Activated B cell treated with CpG ODN at 0.5 μM for 24 hours (primary cell): ENCODE results near the gene NAA38. TPM values are rescaled to one million over a fixed set of nuclear protein-coding genes. Genes with fewer than 3 reads are reported as not detected.

Experiments used
- ATAC-seq: fragments of 200-7000 bp; cut with Tn5 transposase; one replicate; pipeline ENCODE4 v1.10.0; 2021; ENCODE audit warnings: low read depth, mild to moderate bottlenecking, moderate library complexity
- CTCF ChIA-PET: fragments of 350-600 bp; sonication (Branson Sonifier 250); formaldehyde crosslinking; loops from one replicate; lab custom pipeline; 2021; ENCODE audit warnings: antibody characterized with exemption; lab: Charles Lee
- POLR2A ChIA-PET: fragments of 350-600 bp; sonication (Branson Sonifier 250); formaldehyde crosslinking; loops from one replicate; lab custom pipeline; 2021; ENCODE audit warnings: antibody characterized with exemption; lab: Charles Lee
- DNase-seq: peaks from one replicate; pipeline ENCODE4 v3.0.0; 2022
- H3K27ac Mint-ChIP-seq: one replicate; pipeline ENCODE4 v1.8.0; 2020; ENCODE audit warnings: mixed read lengths
- H3K27me3 Mint-ChIP-seq: one replicate; pipeline ENCODE4 v1.8.0; 2021; ENCODE audit warnings: mixed read lengths
- H3K36me3 Mint-ChIP-seq: one replicate; pipeline ENCODE4 v1.8.0; 2021; ENCODE audit warnings: low read depth, mixed read lengths
- H3K4me1 Mint-ChIP-seq: one replicate; pipeline ENCODE4 v1.8.0; 2021; ENCODE audit warnings: mixed read lengths
- H3K4me3 Mint-ChIP-seq: one replicate; pipeline ENCODE4 v1.8.0; 2020; ENCODE audit warnings: mild to moderate bottlenecking, mixed read lengths
- H3K9me3 Mint-ChIP-seq: one replicate; pipeline ENCODE4 v1.8.0; 2020; ENCODE audit warnings: mixed read lengths
- intact Hi-C: fragments of 100-400 bp; cut with micrococcal nuclease; formaldehyde crosslinking; loops from one replicate; pipeline ENCODE4 v1.15.1; 2024
- total RNA-seq: library from RNA; stranded (reverse); gene quantifications from 2 replicates; pipeline ENCODE4 v1.2.3, GENCODE V29; 2022
- TF ChIP-seq, protein P1 (sequence below): fragments of 200-600 bp; IDR thresholded peaks from one replicate; pipeline ENCODE4 v1.8.0; 2022; ENCODE audit warnings: antibody characterized with exemption, mild to moderate bottlenecking

NAA38 gene
- total RNA-seq, 1 donor from 2014 or later, result 36.0 TPM

DNA sequence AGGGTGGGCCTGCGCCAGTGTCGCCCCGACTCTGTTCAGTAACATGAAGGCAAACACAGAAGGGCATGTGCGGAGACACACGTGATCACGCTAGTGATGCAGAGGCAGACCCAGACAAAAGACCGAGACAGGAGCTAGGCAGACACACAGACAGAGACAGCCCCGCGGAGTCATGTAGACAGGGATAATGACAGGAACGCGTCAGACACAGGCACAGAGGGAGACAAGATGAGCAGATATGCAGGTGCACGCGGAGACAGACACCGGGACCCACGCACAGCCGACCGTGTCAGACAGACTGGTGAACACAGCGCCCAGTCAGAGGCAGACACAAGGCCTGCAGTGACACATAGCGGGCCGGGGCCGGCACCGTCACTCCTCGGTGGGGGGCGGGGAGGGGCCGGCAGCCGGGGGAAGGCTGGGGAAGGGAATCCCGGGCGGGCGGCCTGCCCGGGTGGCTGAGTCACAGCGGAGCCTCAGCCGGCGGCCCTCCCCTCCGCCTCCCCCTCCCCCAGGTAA is 15.9 kb downstream of the NAA38 start:
- ChIA-PET CTCF (interaction anchor here (1.0 to 1.2 kb wide), 3 partner anchors 10 to 16 kb away, joined by 3 to 4 read pairs (median 3); partner anchors contain the start of gene NAA38), POLR2A (interaction anchor here (0.7 to 5.1 kb wide), 15 partner anchors 8 to 454 kb away, joined by 3 to 136 read pairs (median 8); partner anchors contain the start of genes CHD3, CNTROB, CTC1 and CYB5D1)
- TF ChIP-seq, protein P1, sequence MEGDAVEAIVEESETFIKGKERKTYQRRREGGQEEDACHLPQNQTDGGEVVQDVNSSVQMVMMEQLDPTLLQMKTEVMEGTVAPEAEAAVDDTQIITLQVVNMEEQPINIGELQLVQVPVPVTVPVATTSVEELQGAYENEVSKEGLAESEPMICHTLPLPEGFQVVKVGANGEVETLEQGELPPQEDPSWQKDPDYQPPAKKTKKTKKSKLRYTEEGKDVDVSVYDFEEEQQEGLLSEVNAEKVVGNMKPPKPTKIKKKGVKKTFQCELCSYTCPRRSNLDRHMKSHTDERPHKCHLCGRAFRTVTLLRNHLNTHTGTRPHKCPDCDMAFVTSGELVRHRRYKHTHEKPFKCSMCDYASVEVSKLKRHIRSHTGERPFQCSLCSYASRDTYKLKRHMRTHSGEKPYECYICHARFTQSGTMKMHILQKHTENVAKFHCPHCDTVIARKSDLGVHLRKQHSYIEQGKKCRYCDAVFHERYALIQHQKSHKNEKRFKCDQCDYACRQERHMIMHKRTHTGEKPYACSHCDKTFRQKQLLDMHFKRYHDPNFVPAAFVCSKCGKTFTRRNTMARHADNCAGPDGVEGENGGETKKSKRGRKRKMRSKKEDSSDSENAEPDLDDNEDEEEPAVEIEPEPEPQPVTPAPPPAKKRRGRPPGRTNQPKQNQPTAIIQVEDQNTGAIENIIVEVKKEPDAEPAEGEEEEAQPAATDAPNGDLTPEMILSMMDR, result no peak
- DNase-seq, result no peak
- Mint-ChIP-seq H3K36me3 (peaks cover 31% of the 10 kb centered on the region), H3K4me1 (peaks cover 69% of the 10 kb centered on the region), H3K27ac (peak overlapping the region; percentile 100), H3K27me3 (no peaks in the 10 kb centered on the region), H3K9me3 (no peaks in the 10 kb centered on the region), H3K4me3 (peak overlapping the region; percentile 98)
- ATAC-seq, result peak; percentile 36
- intact Hi-C loops, result loop anchor here (1.0 to 2.0 kb wide), 3 partner anchors 10 to 827 kb away; partner anchors contain the start of gene ALOXE3

DNA sequence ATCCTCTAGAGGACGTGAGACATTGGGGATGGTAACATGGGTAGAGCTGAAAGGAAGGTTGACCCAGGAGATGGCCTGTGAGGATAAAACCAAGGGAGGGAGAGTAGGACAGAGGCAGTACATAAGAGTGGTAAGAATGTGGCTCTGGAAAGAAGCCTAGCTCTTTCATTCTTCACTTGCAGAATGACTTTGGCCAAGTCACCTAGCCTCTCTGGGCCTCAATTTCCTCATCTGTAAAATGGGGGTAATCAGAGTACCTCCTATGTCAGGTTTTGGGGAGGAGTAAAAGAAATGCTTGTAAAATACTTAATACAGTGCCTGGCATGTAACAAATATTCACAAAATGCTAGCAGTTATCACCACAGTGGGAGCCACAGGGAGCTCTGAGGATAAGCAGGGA is 16.5 kb downstream of the NAA38 start:
- CTCF ChIA-PET, result interaction anchor here (1.0 to 1.2 kb wide), 3 partner anchors 10 to 16 kb away, joined by 3 to 4 read pairs (median 3); partner anchors contain the start of gene NAA38
- TF ChIP-seq, protein P1, result no peak
- intact Hi-C loops, result loop anchor here (1.0 to 2.0 kb wide), 3 partner anchors 10 to 826 kb away; partner anchors contain the start of gene ALOXE3
- H3K4me3 Mint-ChIP-seq, result peak overlapping the region; percentile 98
- no peak for DNase-seq
- peaks cover 68% of the 10 kb centered on the region for H3K4me1 Mint-ChIP-seq
- peak overlapping the region; percentile 89 for H3K27ac Mint-ChIP-seq
- POLR2A ChIA-PET, result interaction anchor here (2.1 to 4.5 kb wide), 4 partner anchors 10 to 332 kb away, joined by 9 to 43 read pairs (median 21); partner anchors contain the start of genes CNTROB, TP53, TRAPPC1 and WRAP53
- no peak for ATAC-seq
- no peaks in the 10 kb centered on the region for H3K9me3 Mint-ChIP-seq
- no peaks in the 10 kb centered on the region for H3K27me3 Mint-ChIP-seq
- peaks cover 26% of the 10 kb centered on the region for H3K36me3 Mint-ChIP-seq

DNA sequence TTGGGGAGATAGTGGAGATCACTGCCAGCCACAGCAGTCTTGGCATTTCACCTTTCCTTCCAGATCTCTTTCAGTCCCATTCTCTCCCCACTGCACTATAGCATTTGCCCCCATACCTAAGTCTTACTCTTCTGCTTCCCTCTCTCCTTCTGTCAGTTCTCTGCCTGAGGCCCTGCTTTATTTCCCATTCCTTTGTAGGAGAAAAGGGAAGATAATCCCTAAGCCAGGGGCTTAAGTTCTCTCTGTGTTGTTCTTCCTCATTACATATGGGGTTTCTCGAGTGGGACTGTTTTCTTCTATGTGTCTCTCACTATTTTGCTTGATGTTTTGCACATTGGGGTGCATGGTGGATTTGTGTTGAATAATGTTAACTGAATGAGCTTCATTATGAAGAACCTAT is 16.9 kb downstream of the NAA38 start:
- POLR2A ChIA-PET, result interaction anchor here (4.4 kb wide), 1 partner anchor 154 kb away, joined by 43 read pairs; the partner anchor contains the start of genes TP53 and WRAP53

DNA sequence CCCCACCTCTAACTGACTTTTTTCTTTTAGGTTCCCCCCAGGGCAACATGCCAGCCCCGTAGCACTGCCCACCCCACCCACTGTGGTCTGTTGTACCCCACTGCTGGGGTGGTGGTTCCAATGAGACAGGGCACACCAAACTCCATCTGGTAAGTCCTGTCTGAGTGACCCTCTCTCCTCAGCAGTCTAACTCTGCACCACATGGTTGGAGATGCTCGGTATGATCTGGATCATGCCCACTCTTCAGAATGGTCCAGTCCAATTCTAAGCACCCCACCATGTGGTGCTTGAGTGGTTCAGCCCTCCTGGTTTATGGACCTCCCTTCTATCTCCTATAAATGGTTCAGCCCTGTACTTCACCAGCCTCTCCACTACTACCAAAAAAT is 17.5 kb downstream of the NAA38 start:
- intact Hi-C loops, result loop anchor here (2.0 kb wide), 1 partner anchor 825 kb away; a partner anchor contains a TSS
- Mint-ChIP-seq H3K4me1 (peaks cover 61% of the 10 kb centered on the region), H3K27ac (peak overlapping the region; percentile 89), H3K4me3 (no peak overlapping the region), H3K27me3 (no peaks in the 10 kb centered on the region), H3K36me3 (peaks cover 24% of the 10 kb centered on the region), H3K9me3 (no peaks in the 10 kb centered on the region)
- ATAC-seq, result no peak
- CTCF ChIA-PET, result no interaction called here
- POLR2A ChIA-PET, result interaction anchor here (4.4 kb wide), 1 partner anchor 153 kb away, joined by 43 read pairs; the partner anchor contains the start of genes TP53 and WRAP53
- no peak for DNase-seq
- TF ChIP-seq, protein P1, result no peak

More for the DNA sequence above, 16.9 kb downstream of the NAA38 start:
- CTCF ChIA-PET, result interaction anchor here (1.2 kb wide), 1 partner anchor 15 kb away, joined by 4 read pairs; no protein-coding TSS in a partner anchor
- Mint-ChIP-seq H3K4me1 (peaks cover 64% of the 10 kb centered on the region), H3K4me3 (peak overlapping the region; percentile 98), H3K36me3 (peaks cover 23% of the 10 kb centered on the region), H3K27me3 (no peaks in the 10 kb centered on the region), H3K27ac (peak overlapping the region; percentile 89), H3K9me3 (no peaks in the 10 kb centered on the region)
- intact Hi-C loops, result loop anchor here (2.0 kb wide), 1 partner anchor 826 kb away; a partner anchor contains a TSS
- ATAC-seq, result no peak
- no peak for DNase-seq
- TF ChIP-seq, protein P1, result no peak
